ENCODE measurements around the gene TRMT10B.

GRCh38 chr9:37740128-37740527 lies 13.5 kb upstream of the TRMT10B start:
- no peak for TF ChIP-seq EZH2phosphoT487 (IDR thresholded peaks at IDR 0.05; ENCODE audit: insufficient read depth, low read depth)
- TF ChIP-seq EZH2 (IDR thresholded peaks at IDR 0.05; ENCODE audit: insufficient read depth, poor library complexity, severe bottlenecking): no peak
